Testis (tissue), 3 donors: ENCODE results near the gene MRPL20. TPM values are rescaled to one million over a fixed set of nuclear protein-coding genes. Genes with fewer than 3 reads are reported as not detected.
A peak's percentile ranks its signal among the peaks of the same experiment; 100 is the strongest.

ENCODE experiments used
- DNase-seq: peaks from one replicate; pipeline ENCODE4 v3.0.0-alpha.2; 2019
- H3K27ac ChIP-seq, 2 donors: fragments of 200-600 bp; sonication (generic); one replicate each; pipeline ENCODE4 v1.5.1; 2019
- H3K27me3 ChIP-seq: fragments of 200-600 bp; sonication (generic); one replicate; pipeline ENCODE4 v1.5.1; 2019
- H3K36me3 ChIP-seq: fragments of 200-600 bp; sonication (generic); one replicate; pipeline ENCODE4 v1.5.1; 2017; ENCODE audit warnings: low read depth; ENCODE audit errors: missing control alignments
- H3K4me1 ChIP-seq: fragments of 200-600 bp; sonication (generic); one replicate; pipeline ENCODE4 v1.5.1; 2019
- H3K4me3 ChIP-seq, 2 donors: fragments of 200-600 bp; sonication (generic); one replicate each; pipeline ENCODE4 v1.5.1; 2017 to 2019
- H3K9me3 ChIP-seq: fragments of 200-600 bp; sonication (generic); one replicate; pipeline ENCODE4 v1.5.1; 2017
- POLR2A ChIP-seq: fragments of 450-650 bp; IDR thresholded peaks from one replicate; pipeline ENCODE4 v1.6.1; 2017; ENCODE audit warnings: antibody characterized with exemption, mild to moderate bottlenecking, moderate library complexity
- WGBS, 2 donors: methylation state at CpG; one replicate each; pipeline ENCODE4 v1.1.5; 2018; 5-methylcytosine and 5-hydroxymethylcytosine counted together
- intact Hi-C: fragments of 100-400 bp; cut with DNase I; formaldehyde crosslinking; loops from one replicate; pipeline ENCODE4 v1.15.1; 2023; ENCODE audit warnings: low total_unique reads
- polyA plus RNA-seq: library from polyadenylated mRNA; stranded (reverse); fragments of 350-450 nt; fragmentation: Illumina TruSeq; extraction: RNeasy Lipid Tissue Mini Kit (QIAGEN cat#74804); gene quantifications from one replicate; pipeline ENCODE4 v1.2.3, GENCODE V29; 2014; ENCODE audit warnings: low read depth, low replicate concordance; ENCODE audit not compliant: insufficient read depth
- total RNA-seq, 2 donors: library from RNA; depleted of rRNA; stranded (reverse); fragments of >200 nt; gene quantifications; one replicate each; pipeline ENCODE4 v1.2.3, GENCODE V29; 2016
- TF ChIP-seq, protein P1 (sequence below), 3 experiments: fragments of 450-650 bp in 2 of 3; fragments of 200-600 bp in 1 of 3; sonication (generic) in 1 of 3; IDR thresholded peaks; one replicate each; pipeline ENCODE4 v1.5.1; 2016 to 2019; ENCODE audit warnings: antibody characterized with exemption in 3 of 3, mild to moderate bottlenecking in 2 of 3, moderate library complexity in 1 of 3

MRPL20 gene
- total and polyA plus RNA-seq, 3 donors from 2014 or later: 104 to 123 (median 110) TPM

DNA sequence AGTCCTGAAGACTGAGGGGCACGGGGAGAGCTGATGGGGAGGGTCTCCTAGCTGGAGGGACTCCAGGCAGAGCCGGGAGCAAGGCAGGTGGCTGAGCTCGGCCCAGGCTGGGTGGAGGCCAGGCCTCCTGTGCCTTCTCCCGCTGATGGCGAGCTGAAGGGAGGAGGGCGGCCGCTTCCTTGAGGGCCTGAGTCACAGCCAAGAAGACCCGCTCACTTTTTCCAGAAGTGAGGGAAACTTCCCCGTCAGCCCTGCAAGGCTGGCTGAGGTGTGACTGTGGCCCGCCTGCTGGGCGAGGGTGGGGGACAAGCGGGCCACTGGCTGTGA, 26.7 kb upstream of the MRPL20 start:
- WGBS, 2 donors: 27 to 42% methylated on average over 8 to 12 of the region's 12 CpGs
- Histone ChIP-seq H3K4me1 (peaks cover 82% of the 10 kb centered on the region), H3K4me3 (no peak overlapping the region), H3K27me3 (no peaks in the 10 kb centered on the region), H3K27ac (peak overlapping the region; percentile 88 to 89), H3K9me3 (no peaks in the 10 kb centered on the region), H3K36me3 (no peaks in the 10 kb centered on the region)
- intact Hi-C loops: no loop called here
- TF ChIP-seq, protein P1, sequence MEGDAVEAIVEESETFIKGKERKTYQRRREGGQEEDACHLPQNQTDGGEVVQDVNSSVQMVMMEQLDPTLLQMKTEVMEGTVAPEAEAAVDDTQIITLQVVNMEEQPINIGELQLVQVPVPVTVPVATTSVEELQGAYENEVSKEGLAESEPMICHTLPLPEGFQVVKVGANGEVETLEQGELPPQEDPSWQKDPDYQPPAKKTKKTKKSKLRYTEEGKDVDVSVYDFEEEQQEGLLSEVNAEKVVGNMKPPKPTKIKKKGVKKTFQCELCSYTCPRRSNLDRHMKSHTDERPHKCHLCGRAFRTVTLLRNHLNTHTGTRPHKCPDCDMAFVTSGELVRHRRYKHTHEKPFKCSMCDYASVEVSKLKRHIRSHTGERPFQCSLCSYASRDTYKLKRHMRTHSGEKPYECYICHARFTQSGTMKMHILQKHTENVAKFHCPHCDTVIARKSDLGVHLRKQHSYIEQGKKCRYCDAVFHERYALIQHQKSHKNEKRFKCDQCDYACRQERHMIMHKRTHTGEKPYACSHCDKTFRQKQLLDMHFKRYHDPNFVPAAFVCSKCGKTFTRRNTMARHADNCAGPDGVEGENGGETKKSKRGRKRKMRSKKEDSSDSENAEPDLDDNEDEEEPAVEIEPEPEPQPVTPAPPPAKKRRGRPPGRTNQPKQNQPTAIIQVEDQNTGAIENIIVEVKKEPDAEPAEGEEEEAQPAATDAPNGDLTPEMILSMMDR (IDR thresholded peaks at IDR 0.05): no peak
- TF ChIP-seq POLR2A: no peak
- no peak for DNase-seq

DNA sequence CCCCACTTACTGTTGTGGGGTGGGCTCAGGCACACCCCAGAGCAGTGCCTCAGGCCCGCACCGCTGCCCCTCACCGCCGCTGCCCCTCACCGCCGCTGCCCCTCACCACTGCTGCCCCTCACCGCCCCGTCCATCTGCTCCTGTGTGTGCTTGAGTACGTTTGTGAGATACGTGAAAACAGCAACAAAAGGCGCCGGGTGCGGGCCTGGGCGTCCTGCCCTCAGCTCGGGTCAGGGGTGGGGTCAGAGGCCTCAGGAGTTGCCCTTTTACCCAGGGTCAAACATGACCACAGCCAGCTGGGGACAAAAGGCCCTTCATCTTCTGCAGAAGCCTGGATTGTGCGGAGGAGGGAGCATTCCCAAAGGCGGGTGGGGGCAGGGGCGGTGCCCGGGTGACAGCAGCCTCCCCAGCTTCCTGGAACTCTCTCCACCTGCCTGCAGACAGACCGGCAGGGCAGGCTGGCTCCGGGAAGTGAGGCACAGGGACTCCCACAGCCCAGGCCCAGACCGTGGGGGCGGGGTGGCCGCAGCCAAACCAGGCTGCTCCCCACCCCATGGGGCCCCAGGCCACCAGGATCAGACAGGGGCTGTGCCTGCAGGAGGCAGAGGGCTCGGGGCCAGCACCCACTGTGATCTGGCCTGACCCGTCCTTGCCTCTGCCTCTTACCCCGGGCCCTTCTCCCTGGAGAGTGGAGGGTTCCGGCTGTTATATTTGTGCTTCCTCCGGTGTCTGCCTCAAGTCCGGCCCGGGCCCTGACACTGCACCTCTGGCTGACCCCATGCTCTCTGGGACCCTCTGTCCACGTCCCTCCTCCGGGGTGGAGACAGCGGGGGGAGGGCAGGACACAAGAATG, 26.1 kb upstream of the MRPL20 start:
- H3K4me1 ChIP-seq: peaks cover 78% of the 10 kb centered on the region
- no peaks in the 10 kb centered on the region for H3K9me3 ChIP-seq
- TF ChIP-seq, protein P1 (IDR thresholded peaks at IDR 0.05): no peak
- no peak for TF ChIP-seq POLR2A
- H3K4me3 ChIP-seq: no peak overlapping the region
- intact Hi-C loops: no loop called here
- H3K36me3 ChIP-seq: no peaks in the 10 kb centered on the region
- no peaks in the 10 kb centered on the region for H3K27me3 ChIP-seq
- peak overlapping the region; percentile 88 to 89 for H3K27ac ChIP-seq
- WGBS, 2 donors: 30 to 54% methylated on average over 19 to 33 of the region's 34 CpGs
- DNase-seq: peak; percentile 92

DNA sequence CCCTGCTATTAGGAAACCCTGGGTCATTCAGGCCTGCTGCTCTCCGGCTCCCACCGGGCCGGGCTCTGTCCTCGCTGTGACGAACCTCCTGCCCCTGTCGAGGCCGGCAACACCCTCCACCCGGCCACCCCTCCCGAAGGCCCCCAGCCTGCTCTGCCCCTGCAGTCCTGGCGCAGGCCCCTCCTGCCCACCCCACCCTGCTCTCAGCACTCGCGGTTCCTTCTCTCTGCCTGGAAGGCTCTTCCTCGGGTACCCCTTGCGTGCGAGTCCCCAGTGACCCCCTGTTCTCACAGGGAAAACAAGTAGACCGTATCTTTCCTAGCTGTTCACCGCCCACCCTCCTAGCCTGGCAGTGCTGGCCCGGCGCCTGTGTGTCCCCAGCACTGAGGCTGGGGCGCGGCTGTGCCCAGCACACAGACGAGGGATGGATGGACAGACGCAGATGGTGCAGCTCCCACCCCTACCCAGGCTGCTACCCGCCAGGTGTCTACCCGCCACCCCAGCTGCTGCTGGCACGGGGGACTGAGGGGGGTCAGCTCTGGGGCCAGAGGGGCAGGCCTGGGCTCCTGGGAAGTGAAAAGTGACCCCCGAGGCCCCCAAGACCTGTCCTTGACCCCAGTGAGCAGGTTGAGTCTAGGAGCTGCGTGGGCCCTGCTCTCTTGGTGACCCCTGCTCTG, 25.3 kb upstream of the MRPL20 start:
- Histone ChIP-seq H3K36me3 (no peaks in the 10 kb centered on the region), H3K27me3 (no peaks in the 10 kb centered on the region), H3K27ac (peak overlapping the region; percentile 88 to 89), H3K9me3 (no peaks in the 10 kb centered on the region), H3K4me1 (peaks cover 78% of the 10 kb centered on the region), H3K4me3 (no peak overlapping the region)
- TF ChIP-seq POLR2A: no peak
- TF ChIP-seq, protein P1 (IDR thresholded peaks at IDR 0.05): no peak
- intact Hi-C loops: no loop called here
- 38 to 53% methylated on average over 19 to 27 of the region's 28 CpGs for WGBS, 2 donors
- no peak for DNase-seq

DNA sequence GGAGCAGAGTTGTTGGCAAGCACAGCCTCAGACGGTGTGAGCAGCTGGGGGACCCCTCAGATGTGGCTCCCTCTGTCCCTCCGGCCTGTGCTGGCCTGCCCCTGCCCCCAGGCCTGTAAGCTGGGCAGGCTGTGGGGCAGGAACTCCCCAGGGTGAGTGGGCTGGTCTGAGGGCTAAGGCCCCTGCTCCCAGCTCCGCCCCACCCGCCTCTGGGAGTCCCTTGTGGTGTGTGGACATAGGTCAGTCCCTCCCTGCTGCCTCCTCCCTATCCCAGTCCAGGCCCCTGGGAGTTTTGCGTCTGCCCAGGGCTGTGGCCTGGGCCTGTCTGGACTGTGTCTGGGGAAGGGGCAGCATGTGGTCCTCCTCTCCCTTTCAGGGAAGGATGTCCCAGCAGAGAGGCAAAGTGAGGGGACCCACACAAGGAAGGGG, 24.8 kb upstream of the MRPL20 start:
- H3K4me1 ChIP-seq: peaks cover 73% of the 10 kb centered on the region
- DNase-seq: no peak
- H3K27ac ChIP-seq: peak overlapping the region; percentile 88 to 89
- WGBS, 2 donors: 21 to 50% methylated on average over 2 to 5 of the region's 5 CpGs
- no peaks in the 10 kb centered on the region for H3K9me3 ChIP-seq
- no peak overlapping the region for H3K4me3 ChIP-seq
- intact Hi-C loops: no loop called here
- TF ChIP-seq POLR2A: no peak
- TF ChIP-seq, protein P1 (IDR thresholded peaks at IDR 0.05): no peak
- H3K36me3 ChIP-seq: no peaks in the 10 kb centered on the region
- no peaks in the 10 kb centered on the region for H3K27me3 ChIP-seq
